K562 (cell line): Measurements from ENCODE around the gene MPPED1. TPM values are rescaled to one million over a fixed set of nuclear protein-coding genes. Genes with fewer than 3 reads are reported as not detected.

ENCODE experiments used
- ATAC-seq: fragments of 200-7000 bp; cut with Tn5 transposase; 3 replicates; pipeline ENCODE4 v1.9.1; 2020; ENCODE audit warnings: moderate library complexity
- BruUV-seq: library from RNA; stranded (reverse); fragments of 400-500 nt; replicated peaks from 2 replicates; lab custom pipeline; 2021; lab: Mats Ljungman, UMichigan
- CTCF ChIA-PET: fragments of 300-600 bp; formaldehyde crosslinking; extraction: SDS; loops from one replicate; lab custom pipeline; 2021; ENCODE audit warnings: low intra/inter-chr PET ratio; lab: Yijun Ruan, JAX
- POLR2A ChIA-PET: fragments of 300-600, 350-650 bp; sonication (Branson Sonifier 250); formaldehyde crosslinking; extraction: SDS; loops from one replicate; lab custom pipeline; 2021; ENCODE audit warnings: antibody characterized with exemption, inconsistent platforms; lab: Yijun Ruan, JAX
- DNase-seq, 4 experiments: peaks; one replicate each; pipeline versions ENCODE4 v3.0.0 to v3.0.0-alpha.2; 2011 to 2018; ENCODE audit warnings: low spot score in 3 of 4, mixed read lengths in 3 of 4; ENCODE audit errors: extremely low read depth in 1 of 4
- FAIRE-seq: peaks from 2 replicates; lab custom pipeline; 2011; peaks lifted over from hg19 to GRCh38; lab: Jason Lieb, UNC
- H2AFZ ChIP-seq: 2 replicates; pipeline ENCODE4 v1.6.0; 2011; ENCODE audit warnings: low read depth, low read length, control low read depth, inconsistent platforms
- H3K27ac ChIP-seq: fragments of 200-600 bp; 3 replicates; pipeline ENCODE4 v1.8.0; 2011; ENCODE audit warnings: low read depth, mild to moderate bottlenecking, control low read depth, inconsistent platforms, low read length, moderate library complexity, mixed read lengths; ENCODE audit errors: extremely low read depth
- H3K27me3 ChIP-seq, 2 experiments: fragments of 300-600 bp in 1 of 2; 2 replicates in 1 of 2; 3 replicates in 1 of 2; pipeline versions ENCODE4 v1.6.0 to v1.8.0; 2011; ENCODE audit warnings: inconsistent platforms in 2 of 2, low read length in 2 of 2, mild to moderate bottlenecking in 1 of 2, mixed read lengths in 1 of 2, moderate library complexity in 1 of 2; ENCODE audit not compliant: control insufficient read depth in 2 of 2, insufficient read depth in 2 of 2
- H3K36me3 ChIP-seq: fragments of 300-600 bp; 3 replicates; pipeline ENCODE4 v1.8.0; 2011; ENCODE audit warnings: mild to moderate bottlenecking, low read length, inconsistent platforms; ENCODE audit not compliant: control insufficient read depth, insufficient read depth
- H3K4me1 ChIP-seq, 2 experiments: fragments of 200-600 bp in 1 of 2; replicated peaks in 1 of 2; 2 replicates in 1 of 2; 3 replicates in 1 of 2; pipeline versions ENCODE4 v1.5.1 to v1.8.0; 2011; ENCODE audit warnings: inconsistent platforms in 2 of 2, low read length in 2 of 2, mild to moderate bottlenecking in 1 of 2, mixed read lengths in 1 of 2, moderate library complexity in 1 of 2; ENCODE audit not compliant: control insufficient read depth in 2 of 2, insufficient read depth in 2 of 2
- H3K4me2 ChIP-seq: 2 replicates; pipeline ENCODE4 v1.6.1; 2011; ENCODE audit warnings: low read length, control low read depth, inconsistent platforms, mixed read lengths; ENCODE audit not compliant: insufficient read depth
- H3K4me3 ChIP-seq: fragments of 200-600 bp; sonication (generic), shearing (Covaris generic); 2 replicates; pipeline ENCODE4 v1.5.1; 2016; ENCODE audit warnings: control low read depth, inconsistent platforms
- H3K79me2 ChIP-seq: fragments of 200-600 bp; 3 replicates; pipeline ENCODE4 v1.8.0; 2011; ENCODE audit warnings: low read length, inconsistent platforms; ENCODE audit not compliant: control insufficient read depth, insufficient read depth
- H3K9ac ChIP-seq, 2 experiments: 2 replicates each; pipeline versions ENCODE4 v1.6.0 to v1.6.1; 2011; ENCODE audit warnings: low read depth in 2 of 2, low read length in 2 of 2, control low read depth in 1 of 2, inconsistent platforms in 1 of 2, mild to moderate bottlenecking in 1 of 2, mixed read lengths in 1 of 2; ENCODE audit not compliant: insufficient read depth in 1 of 2
- H3K9me1 ChIP-seq: one replicate; pipeline ENCODE4 v1.6.0; 2011; ENCODE audit warnings: inconsistent platforms, mild to moderate bottlenecking, low read length, moderate library complexity; ENCODE audit not compliant: control insufficient read depth, insufficient read depth
- H3K9me3 ChIP-seq: replicated peaks from 2 replicates; pipeline ENCODE4 v1.5.1; 2011; ENCODE audit warnings: low read depth, low read length, inconsistent platforms; ENCODE audit not compliant: control insufficient read depth, insufficient read depth
- H4K20me1 ChIP-seq: replicated peaks from 2 replicates; pipeline ENCODE4 v1.6.1; 2011; ENCODE audit warnings: low read length, inconsistent platforms, mixed read lengths; ENCODE audit not compliant: control insufficient read depth, insufficient read depth
- BCLAF1 ChIP-seq, 2 experiments: fragments of 450-650 bp in 1 of 2; IDR thresholded peaks; 2 replicates each; pipeline ENCODE4 v1.6.1; 2011 to 2017; ENCODE audit warnings: low read depth in 2 of 2, antibody characterized with exemption in 1 of 2, borderline replicate concordance in 1 of 2, low read length in 1 of 2, mild to moderate bottlenecking in 1 of 2, mixed read lengths in 1 of 2; ENCODE audit not compliant: control insufficient read depth in 1 of 2
- CBFA2T2 ChIP-seq: fragments of 450-650 bp; conservative IDR thresholded peaks from 2 replicates; pipeline ENCODE4 v1.6.1; 2017; ENCODE audit warnings: mild to moderate bottlenecking
- FOXA1 ChIP-seq: fragments of 450-650 bp; IDR thresholded peaks from 2 replicates; pipeline ENCODE4 v1.6.1; 2016; ENCODE audit warnings: mild to moderate bottlenecking, borderline replicate concordance
- MED1 ChIP-seq: sonication (generic); formaldehyde crosslinking; IDR thresholded peaks from 2 replicates; pipeline ENCODE4 v1.8.1; 2023; ENCODE audit warnings: missing genetic modification reagents, borderline replicate concordance
- PHF21A ChIP-seq: fragments of 450-650 bp; IDR thresholded peaks from 2 replicates; pipeline ENCODE4 v1.6.1; 2017; ENCODE audit warnings: low read depth, borderline replicate concordance
- SMARCA4 ChIP-seq: fragments of 450-650 bp; IDR thresholded peaks from 2 replicates; pipeline ENCODE4 v1.6.1; 2016
- SMARCC2 ChIP-seq: fragments of 450-650 bp; IDR thresholded peaks from 2 replicates; pipeline ENCODE4 v1.6.1; 2017; ENCODE audit warnings: antibody characterized with exemption, moderate library complexity, mild to moderate bottlenecking, low read depth
- ZNF175 ChIP-seq: fragments of 200-800 bp; sonication (Bioruptor generic); IDR thresholded peaks from 2 replicates; pipeline ENCODE4 v1.6.1; 2016; ENCODE audit warnings: low read depth, mild to moderate bottlenecking, missing genetic modification characterization, missing compliant biosample characterization
- ZNF212 ChIP-seq: fragments of 450-650 bp; formaldehyde crosslinking; IDR thresholded peaks from 2 replicates; pipeline ENCODE4 v1.4.0; 2020; ENCODE audit warnings: mild to moderate bottlenecking
- ZNF224 ChIP-seq: sonication (generic); formaldehyde crosslinking; IDR thresholded peaks from 2 replicates; pipeline ENCODE4 v1.8.0; 2022; ENCODE audit warnings: mild to moderate bottlenecking, missing genetic modification reagents
- WGBS: fragments of 100-300 bp; shearing (Covaris generic); methylation state at CpG from one replicate; pipeline ENCODE4 v1.1.6; 2016; ENCODE audit warnings: low coverage, mixed read lengths; ENCODE audit not compliant: insufficient coverage; ENCODE audit errors: missing lambda C conversion rate; 5-methylcytosine and 5-hydroxymethylcytosine counted together
- in situ Hi-C: fragments of 300-500 bp; cut with MboI; formaldehyde crosslinking; loops from 4 replicates; pipeline ENCODE4 v1.15.0; 2018; ENCODE audit warnings: inconsistent platforms, mixed read lengths
- intact Hi-C: fragments of 100-400 bp; cut with micrococcal nuclease; formaldehyde crosslinking; loops from 2 replicates; pipeline ENCODE4 v1.14.2; 2022
- polyA plus RNA-seq, 8 experiments: library from polyadenylated mRNA; depleted of rRNA in 4 of 8; stranded (reverse) in 5 of 8; unstranded in 3 of 8; fragments of >200 nt; fragmentation: Nextera tagmentation in 2 of 8; fragmentation: Illumina TruSeq in 1 of 8; extraction: Ambion mirVana in 2 of 8; extraction: Trizol in 1 of 8; gene quantifications; 2 replicates each; pipeline versions ENCODE4 v1.2.1 to v1.2.3, GENCODE V29; 2011 to 2014; ENCODE audit warnings: inconsistent platforms in 1 of 8, missing spikeins in 1 of 8
- total RNA-seq, 7 experiments: library from RNA; depleted of rRNA in 6 of 7; stranded (reverse); fragments of >200 nt in 6 of 7; fragmentation: Illumina TruSeq in 2 of 7; extraction: Trizol in 2 of 7; gene quantifications; 2 replicates each; pipeline versions ENCODE4 v1.2.1 to v1.2.3, GENCODE V29; 2011 to 2021; ENCODE audit warnings: low replicate concordance in 1 of 7
- TF ChIP-seq, protein P1 (sequence below), 2 experiments: fragments of 450-650 bp; IDR thresholded peaks; 2 replicates each; pipeline ENCODE4 v1.6.1; 2016
- TF ChIP-seq, protein P2 (sequence below): fragments of 250-450 bp; sonication (Bioruptor Pico); IDR thresholded peaks from 2 replicates; pipeline ENCODE4 v1.8.0; 2021; ENCODE audit warnings: moderate library complexity, mild to moderate bottlenecking, inconsistent platforms

MPPED1 gene
- total and polyA plus RNA-seq, 9 of the 15 experiments (the other 6 are each of a cell fraction or from before 2014, with no cell fraction given) = not detected

GRCh38 chr22:43467216-43467940 lies 55.6 kb downstream of the MPPED1 start (continued):
- TF ChIP-seq ZNF212 = no peak
- TF ChIP-seq CBFA2T2 = no peak
- no peak for TF ChIP-seq ZNF224 (CRISPR knock-in tag)
- TF ChIP-seq, protein P1, sequence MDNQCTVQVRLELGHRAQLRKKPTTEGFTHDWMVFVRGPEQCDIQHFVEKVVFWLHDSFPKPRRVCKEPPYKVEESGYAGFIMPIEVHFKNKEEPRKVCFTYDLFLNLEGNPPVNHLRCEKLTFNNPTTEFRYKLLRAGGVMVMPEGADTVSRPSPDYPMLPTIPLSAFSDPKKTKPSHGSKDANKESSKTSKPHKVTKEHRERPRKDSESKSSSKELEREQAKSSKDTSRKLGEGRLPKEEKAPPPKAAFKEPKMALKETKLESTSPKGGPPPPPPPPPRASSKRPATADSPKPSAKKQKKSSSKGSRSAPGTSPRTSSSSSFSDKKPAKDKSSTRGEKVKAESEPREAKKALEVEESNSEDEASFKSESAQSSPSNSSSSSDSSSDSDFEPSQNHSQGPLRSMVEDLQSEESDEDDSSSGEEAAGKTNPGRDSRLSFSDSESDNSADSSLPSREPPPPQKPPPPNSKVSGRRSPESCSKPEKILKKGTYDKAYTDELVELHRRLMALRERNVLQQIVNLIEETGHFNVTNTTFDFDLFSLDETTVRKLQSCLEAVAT (IDR thresholded peaks at IDR 0.05) = no peak
- TF ChIP-seq ZNF175 = no peak
- TF ChIP-seq PHF21A = no peak

- intact Hi-C loops = no loop called here
These were observed 58.4 kb downstream of the MPPED1 start for GRCh38 chr22:43470253-43470652.

More at GRCh38 chr22:43470253-43470652, 58.4 kb downstream of the MPPED1 start:
- Histone ChIP-seq H3K27me3 (peaks cover 0 to 24% of the 10 kb centered on the region in 2 experiments; a peak in 2 of 5 replicates), H3K27ac (no peak overlapping the region), H3K4me2 (no peak overlapping the region), H3K36me3 (no peaks in the 10 kb centered on the region), H3K4me1 (no peaks in the 10 kb centered on the region), H3K4me3 (no peak overlapping the region), H4K20me1 (no peaks in the 10 kb centered on the region; the same call in 1 of the 2 replicates)
- in situ Hi-C loops = no loop called here
- ATAC-seq (no peak), FAIRE-seq (no peak), DNase-seq (no peak)
- WGBS = 0% methylated on average over 3 of the region's 3 CpGs
- CTCF ChIA-PET = no interaction called here
- POLR2A ChIA-PET = no interaction called here
- TF ChIP-seq BCLAF1 (IDR thresholded peaks at IDR 0.05; ENCODE audit: borderline replicate concordance in 1 of 2, control insufficient read depth in 1 of 2, low read depth in 2 of 2, low read length in 1 of 2) (no peak), MED1 (no peak), FOXA1 (no peak), SMARCC2 (no peak), SMARCA4 (no peak)
- TF ChIP-seq, protein P2, sequence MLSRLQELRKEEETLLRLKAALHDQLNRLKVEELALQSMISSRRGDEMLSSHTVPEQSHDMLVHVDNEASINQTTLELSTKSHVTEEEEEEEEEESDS (CRISPR knock-in tag) = no peak
- TF ChIP-seq, all 486 proteins: peak for 0
- H3K9me3 ChIP-seq = no peaks in the 10 kb centered on the region
- no peaks in the 10 kb centered on the region for H3K79me2 ChIP-seq
- no peak overlapping the region for H3K9ac ChIP-seq
- H3K9me1 ChIP-seq = no peaks in the 10 kb centered on the region
- BruUV-seq = no TSS peak
- H2AFZ ChIP-seq = no peak overlapping the region
